Vagina (tissue), 2 donors: Measurements from ENCODE around the gene TACC3.

ENCODE experiments used
- CTCF ChIP-seq, 3 experiments: fragments of 450-650 bp in 2 of 3; fragments of 200-600 bp in 1 of 3; sonication (generic) in 1 of 3; IDR thresholded peaks; one replicate each; pipeline ENCODE4 v1.5.1; 2017 to 2019; ENCODE audit warnings: antibody characterized with exemption in 3 of 3, mild to moderate bottlenecking in 2 of 3, moderate library complexity in 2 of 3
- POLR2A ChIP-seq, 2 donors: fragments of 450-650 bp; IDR thresholded peaks; one replicate each; pipeline ENCODE4 v1.6.1; 2017; ENCODE audit warnings: antibody characterized with exemption in 2 of 2, mild to moderate bottlenecking in 2 of 2, moderate library complexity in 2 of 2
- POLR2AphosphoS5 ChIP-seq, 2 donors: sonication (generic); formaldehyde crosslinking; IDR thresholded peaks; one replicate each; pipeline ENCODE4 v1.9.0; 2017; ENCODE audit warnings: antibody characterized with exemption in 2 of 2, mild to moderate bottlenecking in 2 of 2, low read depth in 1 of 2; ENCODE audit not compliant: insufficient read depth in 1 of 2

- TF ChIP-seq POLR2A (IDR thresholded peaks at IDR 0.05) (no peak), CTCF (IDR thresholded peaks at IDR 0.05) (no peak), POLR2AphosphoS5 (IDR thresholded peaks at IDR 0.05; ENCODE audit: insufficient read depth in 1 of 2, low read depth in 1 of 2) (no peak)
Observed at GRCh38 chr4:1714303-1715001, 6.9 kb upstream of the TACC3 start.
